Activated naive CD8-positive, alpha-beta T cell treated with anti-CD3 and anti-CD28 coated beads for 36 hours (primary cell): ENCODE data around the gene TSPYL4. TPM values are rescaled to one million over a fixed set of nuclear protein-coding genes. Genes with fewer than 3 reads are reported as not detected.

Experiments used
- DNase-seq: peaks from one replicate; pipeline ENCODE4 v3.0.0; 2021
- H3K27ac Mint-ChIP-seq: one replicate; pipeline ENCODE4 v1.8.0; 2022; ENCODE audit warnings: mild to moderate bottlenecking, moderate library complexity, mixed read lengths
- H3K27me3 Mint-ChIP-seq: one replicate; pipeline ENCODE4 v1.8.0; 2022; ENCODE audit warnings: mild to moderate bottlenecking, mixed read lengths
- H3K36me3 Mint-ChIP-seq: one replicate; pipeline ENCODE4 v1.8.0; 2021; ENCODE audit warnings: mild to moderate bottlenecking, mixed read lengths
- H3K4me1 Mint-ChIP-seq: one replicate; pipeline ENCODE4 v1.8.0; 2021; ENCODE audit warnings: mixed read lengths
- H3K4me3 Mint-ChIP-seq: one replicate; pipeline ENCODE4 v1.8.0; 2022; ENCODE audit warnings: mild to moderate bottlenecking, moderate library complexity, mixed read lengths
- H3K9me3 Mint-ChIP-seq: one replicate; pipeline ENCODE4 v1.8.0; 2022; ENCODE audit warnings: mixed read lengths
- total RNA-seq, 2 experiments: library from RNA; stranded (reverse); gene quantifications; one replicate each; pipeline ENCODE4 v1.2.3, GENCODE V29; 2021

TSPYL4 gene
- total RNA-seq, 2 experiments from 2014 or later, result 15.1 to 15.2 TPM

GRCh38 chr6:116221067-116221466 lies 32.8 kb downstream of the TSPYL4 start:
- Mint-ChIP-seq H3K27me3 (no peaks in the 10 kb centered on the region), H3K36me3 (no peaks in the 10 kb centered on the region), H3K4me3 (no peak overlapping the region), H3K9me3 (no peaks in the 10 kb centered on the region), H3K27ac (no peak overlapping the region), H3K4me1 (peaks cover 3% of the 10 kb centered on the region)
- DNase-seq, result no peak

DNA sequence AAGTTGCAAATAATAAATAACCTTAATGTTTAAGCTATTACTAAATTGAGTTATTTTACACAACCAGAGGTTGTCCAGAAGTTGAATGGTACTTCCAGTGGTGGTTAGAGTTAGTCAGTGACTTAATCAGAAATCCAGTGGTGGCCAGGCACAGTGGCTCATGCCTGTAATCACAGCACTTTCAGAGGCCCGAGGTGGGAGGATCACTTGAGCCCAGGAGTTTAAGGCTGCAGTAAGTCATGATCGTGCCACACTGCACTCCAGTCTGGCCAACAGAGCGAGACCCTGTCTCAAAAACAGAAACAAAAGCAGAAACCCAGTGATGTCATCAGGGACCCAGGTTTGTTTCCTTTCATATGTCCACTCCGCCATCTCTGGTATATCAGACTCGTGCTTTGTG lies 35.0 kb downstream of the TSPYL4 start:
- no peaks in the 10 kb centered on the region for H3K9me3 Mint-ChIP-seq
- H3K27ac Mint-ChIP-seq, result no peak overlapping the region
- no peaks in the 10 kb centered on the region for H3K36me3 Mint-ChIP-seq
- no peaks in the 10 kb centered on the region for H3K27me3 Mint-ChIP-seq
- H3K4me1 Mint-ChIP-seq, result peaks cover 3% of the 10 kb centered on the region
- DNase-seq, result no peak
- H3K4me3 Mint-ChIP-seq, result no peak overlapping the region

GRCh38 chr6:116218172-116218633 lies 35.7 kb downstream of the TSPYL4 start:
- Mint-ChIP-seq H3K27ac (no peak overlapping the region), H3K36me3 (no peaks in the 10 kb centered on the region), H3K4me3 (no peak overlapping the region), H3K4me1 (peaks cover 3% of the 10 kb centered on the region), H3K9me3 (no peaks in the 10 kb centered on the region), H3K27me3 (no peaks in the 10 kb centered on the region)
- no peak for DNase-seq

- H3K36me3 Mint-ChIP-seq, result no peaks in the 10 kb centered on the region
- H3K27me3 Mint-ChIP-seq, result no peaks in the 10 kb centered on the region
- H3K4me3 Mint-ChIP-seq, result no peak overlapping the region
- H3K27ac Mint-ChIP-seq, result no peak overlapping the region
- no peaks in the 10 kb centered on the region for H3K9me3 Mint-ChIP-seq
- H3K4me1 Mint-ChIP-seq, result peaks cover 3% of the 10 kb centered on the region
- no peak for DNase-seq
Observed at GRCh38 chr6:116217069-116217468, 36.8 kb downstream of the TSPYL4 start.

DNA sequence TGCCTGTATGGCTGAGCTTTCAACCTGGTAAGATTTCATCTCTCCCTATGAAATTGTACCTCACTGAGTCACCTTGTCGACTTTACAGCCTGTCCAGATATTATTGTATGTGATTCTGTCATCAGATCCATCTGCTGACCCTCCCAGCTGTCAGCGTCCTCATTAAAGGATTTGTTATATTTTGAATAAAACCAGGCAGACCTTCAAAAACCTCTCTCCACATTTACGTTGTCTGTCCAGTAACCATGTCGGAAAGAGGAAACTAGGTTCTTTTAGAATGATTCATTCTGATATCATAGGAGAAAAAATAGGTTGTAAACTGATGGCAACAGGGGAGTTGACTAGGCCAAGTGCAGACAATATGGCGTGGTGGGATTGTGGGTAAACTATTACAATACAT lies 38.5 kb downstream of the TSPYL4 start:
- Mint-ChIP-seq H3K36me3 (no peaks in the 10 kb centered on the region), H3K4me1 (peaks cover 3% of the 10 kb centered on the region), H3K4me3 (no peak overlapping the region)

GRCh38 chr6:116214681-116215080 lies 39.2 kb downstream of the TSPYL4 start:
- Mint-ChIP-seq H3K36me3 (no peaks in the 10 kb centered on the region), H3K27ac (no peak overlapping the region), H3K9me3 (no peaks in the 10 kb centered on the region), H3K27me3 (no peaks in the 10 kb centered on the region), H3K4me3 (no peak overlapping the region), H3K4me1 (peaks cover 3% of the 10 kb centered on the region)
- DNase-seq, result no peak

More for the DNA sequence above, 38.5 kb downstream of the TSPYL4 start:
- H3K9me3 Mint-ChIP-seq, result no peaks in the 10 kb centered on the region
- DNase-seq, result no peak
- no peak overlapping the region for H3K27ac Mint-ChIP-seq
- H3K27me3 Mint-ChIP-seq, result no peaks in the 10 kb centered on the region

- no peak overlapping the region for H3K27ac Mint-ChIP-seq
- no peaks in the 10 kb centered on the region for H3K9me3 Mint-ChIP-seq
- H3K36me3 Mint-ChIP-seq, result no peaks in the 10 kb centered on the region
- DNase-seq, result no peak
- H3K4me3 Mint-ChIP-seq, result no peak overlapping the region
- no peaks in the 10 kb centered on the region for H3K4me1 Mint-ChIP-seq
- no peaks in the 10 kb centered on the region for H3K27me3 Mint-ChIP-seq
Observed at GRCh38 chr6:116210750-116211425, 43.0 kb downstream of the TSPYL4 start.

DNA sequence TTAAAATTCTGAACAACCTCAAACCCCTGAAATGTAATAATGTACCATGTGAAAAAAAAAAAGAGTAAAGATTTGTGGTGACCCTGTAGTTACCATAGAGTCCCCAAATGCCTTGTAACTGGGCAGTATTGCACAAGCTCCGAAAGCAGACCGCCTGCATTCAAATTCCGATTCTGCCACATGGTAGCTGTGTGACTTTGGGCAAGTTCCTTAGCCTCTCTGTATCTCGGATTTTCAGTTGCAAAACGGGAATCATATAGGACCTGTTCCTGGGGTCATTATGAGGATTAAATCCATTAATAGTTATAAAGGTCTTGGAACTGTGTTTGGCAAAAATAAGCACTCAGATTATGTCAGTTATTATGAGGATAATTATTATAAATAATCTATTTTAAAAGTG lies 43.6 kb downstream of the TSPYL4 start:
- DNase-seq, result no peak
- H3K27me3 Mint-ChIP-seq, result no peaks in the 10 kb centered on the region
- no peak overlapping the region for H3K4me3 Mint-ChIP-seq
- no peak overlapping the region for H3K27ac Mint-ChIP-seq
- no peaks in the 10 kb centered on the region for H3K9me3 Mint-ChIP-seq
- no peaks in the 10 kb centered on the region for H3K4me1 Mint-ChIP-seq
- no peaks in the 10 kb centered on the region for H3K36me3 Mint-ChIP-seq

DNA sequence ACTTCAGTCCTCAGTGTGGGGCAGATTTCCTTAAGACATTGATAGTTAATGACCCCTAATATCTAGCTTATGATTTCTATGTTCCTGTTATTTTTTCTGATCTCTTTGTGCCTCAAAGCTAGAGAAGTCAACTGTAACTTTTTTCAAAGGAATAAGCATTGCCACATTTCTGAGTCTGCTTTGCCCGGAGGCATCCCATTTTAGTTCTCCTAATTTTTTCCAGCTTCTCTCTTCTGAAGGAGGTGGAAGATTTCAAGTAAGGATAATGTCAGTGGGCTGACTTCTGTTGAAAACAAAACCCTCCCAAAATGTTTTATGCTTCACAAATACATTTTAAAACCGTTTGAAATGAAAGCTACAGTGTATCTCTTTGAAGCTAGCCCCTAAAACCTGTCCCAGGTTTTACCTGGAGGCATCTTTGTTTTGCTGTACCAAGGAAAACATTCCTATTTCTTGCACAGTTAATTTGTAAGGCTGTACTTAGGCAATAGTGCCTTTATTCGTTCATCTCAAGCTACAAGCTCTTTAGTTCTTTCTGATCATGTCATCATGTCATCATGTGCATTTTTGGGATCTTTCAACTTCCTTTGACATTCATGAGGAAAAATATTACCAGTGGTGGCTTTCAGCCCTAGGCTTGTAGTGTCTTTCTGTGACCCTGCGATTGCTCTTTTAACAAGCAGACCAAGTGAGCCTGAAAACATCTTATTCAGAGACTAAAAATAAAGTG lies 45.7 kb downstream of the TSPYL4 start:
- H3K4me3 Mint-ChIP-seq, result no peak overlapping the region
- no peaks in the 10 kb centered on the region for H3K27me3 Mint-ChIP-seq
- no peak for DNase-seq
- H3K36me3 Mint-ChIP-seq, result no peaks in the 10 kb centered on the region
- H3K9me3 Mint-ChIP-seq, result no peaks in the 10 kb centered on the region
- no peaks in the 10 kb centered on the region for H3K4me1 Mint-ChIP-seq
- H3K27ac Mint-ChIP-seq, result no peak overlapping the region

GRCh38 chr6:116206231-116206903 lies 47.5 kb downstream of the TSPYL4 start:
- H3K36me3 Mint-ChIP-seq, result no peaks in the 10 kb centered on the region
- no peaks in the 10 kb centered on the region for H3K9me3 Mint-ChIP-seq
- H3K27me3 Mint-ChIP-seq, result no peaks in the 10 kb centered on the region
- H3K4me1 Mint-ChIP-seq, result no peaks in the 10 kb centered on the region
- no peak overlapping the region for H3K27ac Mint-ChIP-seq
- DNase-seq, result no peak
- H3K4me3 Mint-ChIP-seq, result no peak overlapping the region

DNA sequence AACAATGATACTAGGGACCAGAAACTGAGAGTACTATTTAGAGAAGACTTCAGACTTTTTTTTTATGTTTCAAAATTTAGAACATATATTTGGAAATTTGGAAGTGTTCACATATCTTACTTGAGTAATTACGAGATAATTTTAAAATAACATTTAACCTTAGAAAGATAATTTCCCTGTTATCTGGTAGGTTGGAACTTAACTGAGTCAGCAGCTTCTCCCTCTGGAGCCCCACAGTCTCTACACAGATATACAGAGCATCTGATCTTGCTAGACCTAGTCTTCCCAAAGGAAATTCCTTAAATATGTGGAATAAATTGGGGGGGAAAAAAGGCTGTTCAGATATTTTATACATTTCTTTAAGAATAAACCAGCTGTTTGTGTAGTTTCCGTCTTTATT lies 48.6 kb downstream of the TSPYL4 start:
- H3K27ac Mint-ChIP-seq, result no peak overlapping the region
- H3K9me3 Mint-ChIP-seq, result no peaks in the 10 kb centered on the region
- DNase-seq, result no peak
- H3K4me1 Mint-ChIP-seq, result peaks cover 3% of the 10 kb centered on the region
- no peak overlapping the region for H3K4me3 Mint-ChIP-seq
- H3K27me3 Mint-ChIP-seq, result no peaks in the 10 kb centered on the region
- no peaks in the 10 kb centered on the region for H3K36me3 Mint-ChIP-seq

GRCh38 chr6:116201538-116201937 lies 52.3 kb downstream of the TSPYL4 start:
- Mint-ChIP-seq H3K36me3 (peaks cover 4% of the 10 kb centered on the region), H3K27me3 (no peaks in the 10 kb centered on the region), H3K9me3 (no peaks in the 10 kb centered on the region), H3K4me1 (peaks cover 3% of the 10 kb centered on the region), H3K4me3 (no peak overlapping the region), H3K27ac (no peak overlapping the region)
- no peak for DNase-seq

DNA sequence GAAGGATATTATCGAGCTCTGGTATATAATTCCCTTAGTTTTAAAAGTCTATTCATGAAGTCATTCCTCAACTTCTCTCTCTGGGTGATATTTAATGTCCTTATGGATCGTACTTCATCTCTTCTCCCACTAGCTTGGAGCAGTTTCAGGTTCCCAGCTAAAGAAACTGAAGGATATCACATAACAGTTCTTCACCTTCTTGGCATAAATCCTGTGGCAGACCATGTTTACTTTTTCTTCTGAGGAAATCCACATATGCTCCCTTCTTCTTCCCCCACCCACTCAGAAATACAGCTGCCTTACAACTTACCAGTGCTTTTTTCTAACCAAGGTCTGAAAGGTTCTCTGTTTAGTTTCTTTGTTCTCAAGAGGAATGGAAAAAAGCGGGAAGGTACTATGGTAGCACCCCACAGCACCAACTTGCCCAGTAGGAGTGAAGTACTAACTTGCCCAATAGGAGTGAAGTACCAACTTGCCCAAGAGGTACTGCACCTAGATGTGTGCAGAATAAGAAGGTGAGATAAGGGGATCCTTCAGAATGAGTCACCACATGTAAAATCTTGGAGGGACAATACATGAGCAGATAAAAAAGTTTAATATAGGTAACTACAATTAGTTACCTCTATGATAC lies 53.1 kb downstream of the TSPYL4 start:
- no peaks in the 10 kb centered on the region for H3K27me3 Mint-ChIP-seq
- peaks cover 4% of the 10 kb centered on the region for H3K36me3 Mint-ChIP-seq
- no peak overlapping the region for H3K27ac Mint-ChIP-seq

More for the DNA sequence above, 53.1 kb downstream of the TSPYL4 start:
- Mint-ChIP-seq H3K4me3 (no peak overlapping the region), H3K4me1 (peaks cover 3% of the 10 kb centered on the region), H3K9me3 (no peaks in the 10 kb centered on the region)
- DNase-seq, result no peak
